A549 (cell line): ENCODE results near the gene NOTCH4. TPM values are rescaled to one million over a fixed set of nuclear protein-coding genes. Genes with fewer than 3 reads are reported as not detected.

Experiments
- ATAC-seq, 2 experiments: fragments of 200-7000 bp in 1 of 2; fragments of >200 bp in 1 of 2; cut with Nextera tagmentation in 1 of 2; cut with Tn5 transposase in 1 of 2; 3 replicates each; pipeline versions ENCODE4 v1.8.0 to v1.9.1; 2018 to 2020; ENCODE audit warnings: mild to moderate bottlenecking in 1 of 2, moderate library complexity in 1 of 2
- CTCF ChIA-PET: fragments of 300-600 bp; sonication (Branson Sonifier 250); formaldehyde crosslinking; extraction: SDS; loops from one replicate; lab custom pipeline; 2021; ENCODE audit warnings: antibody characterized with exemption, inconsistent platforms; lab: Yijun Ruan, JAX
- POLR2A ChIA-PET: fragments of 350-600 bp; formaldehyde crosslinking; extraction: SDS; loops from one replicate; lab custom pipeline; 2021; ENCODE audit warnings: antibody characterized with exemption, inconsistent platforms; lab: Yijun Ruan, JAX
- DNase-seq, 2 experiments: peaks; one replicate each; pipeline versions ENCODE4 v3.0.0 to v3.0.0-alpha.2; 2011 to 2016; ENCODE audit warnings: low read depth in 1 of 2, low spot score in 1 of 2
- FAIRE-seq: peaks from 2 replicates; lab custom pipeline; 2011; peaks lifted over from hg19 to GRCh38; lab: Jason Lieb, UNC
- H3K27ac ChIP-seq, 2 experiments: fragments of >200 bp; sonication (Bioruptor Twin); formaldehyde crosslinking; 3 replicates each; pipeline ENCODE4 v1.5.1; 2016 to 2017
- H3K4me1 ChIP-seq: fragments of >200 bp; sonication (Bioruptor Twin); formaldehyde crosslinking; 3 replicates; pipeline ENCODE4 v1.6.1; 2016
- H3K4me2 ChIP-seq: fragments of >200 bp; sonication (Bioruptor Twin); formaldehyde crosslinking; 3 replicates; pipeline ENCODE4 v1.6.1; 2016
- H3K4me3 ChIP-seq: fragments of >200 bp; sonication (Bioruptor Twin); formaldehyde crosslinking; 3 replicates; pipeline ENCODE4 v1.5.1; 2016
- H3K9me3 ChIP-seq: fragments of >200 bp; sonication (Bioruptor Twin); formaldehyde crosslinking; 3 replicates; pipeline ENCODE4 v1.6.1; 2016
- CHD4 ChIP-seq: fragments of 200-600 bp; sonication (generic); IDR thresholded peaks from 2 replicates; pipeline ENCODE4 v1.6.1; 2016; ENCODE audit warnings: antibody characterized with exemption, mild to moderate bottlenecking, borderline replicate concordance
- EHF ChIP-seq: fragments of 250-450 bp; sonication (Bioruptor Pico); IDR thresholded peaks from 2 replicates; pipeline ENCODE4 v1.5.0; 2020; ENCODE audit warnings: mild to moderate bottlenecking
- EP300 ChIP-seq, 2 experiments: fragments of >200 bp; sonication (Bioruptor Twin); formaldehyde crosslinking; IDR thresholded peaks; 2 replicates in 1 of 2; 3 replicates in 1 of 2; pipeline ENCODE4 v1.6.1; 2016 to 2017
- ESRRA ChIP-seq: fragments of 150-350 bp; IDR thresholded peaks from 2 replicates; pipeline ENCODE4 v1.6.1; 2014; ENCODE audit warnings: mild to moderate bottlenecking, low read length, borderline replicate concordance
- HDAC2 ChIP-seq: fragments of 200-600 bp; sonication (generic); IDR thresholded peaks from 2 replicates; pipeline ENCODE4 v1.6.1; 2016
- HOXB5 ChIP-seq: fragments of 250-450 bp; sonication (Bioruptor Pico); IDR thresholded peaks from 2 replicates; pipeline ENCODE4 v1.5.0; 2020; ENCODE audit warnings: mild to moderate bottlenecking, moderate library complexity
- KDM1A ChIP-seq: fragments of 200-600 bp; sonication (generic); IDR thresholded peaks from 2 replicates; pipeline ENCODE4 v1.6.1; 2016; ENCODE audit warnings: low read depth, mild to moderate bottlenecking
- KDM5A ChIP-seq: fragments of 200-600 bp; sonication (generic); IDR thresholded peaks from 2 replicates; pipeline ENCODE4 v1.6.1; 2016; ENCODE audit warnings: antibody characterized with exemption, mild to moderate bottlenecking
- MYC ChIP-seq: IDR thresholded peaks from 2 replicates; pipeline ENCODE4 v1.6.1; 2012; ENCODE audit warnings: mild to moderate bottlenecking, inconsistent platforms, low read length, improper control_type of control experiment, borderline replicate concordance
- RARB ChIP-seq: fragments of 250-450 bp; sonication (Bioruptor Pico); IDR thresholded peaks from 2 replicates; pipeline ENCODE4 v1.8.0; 2021; ENCODE audit warnings: mild to moderate bottlenecking, moderate library complexity
- RNF2 ChIP-seq: fragments of 200-600 bp; sonication (generic); IDR thresholded peaks from 2 replicates; pipeline ENCODE4 v1.6.1; 2016; ENCODE audit warnings: low read depth, mild to moderate bottlenecking, antibody characterized with exemption, moderate library complexity, borderline replicate concordance
- ZSCAN20 ChIP-seq: fragments of 250-450 bp; sonication (Bioruptor Pico); IDR thresholded peaks from 2 replicates; pipeline ENCODE4 v1.8.0; 2022; ENCODE audit warnings: mild to moderate bottlenecking, moderate library complexity
- WGBS: methylation state at CpG from one replicate; pipeline ENCODE4 v1.1.6; 2017; ENCODE audit errors: missing lambda C conversion rate; 5-methylcytosine and 5-hydroxymethylcytosine counted together
- polyA plus RNA-seq, 4 experiments: library from polyadenylated mRNA; depleted of rRNA in 3 of 4; stranded (reverse); fragments of >200 nt; fragmentation: RNase III in 1 of 4; extraction: RNeasy Plus Mini Kit Qiagen cat#74134 plus additional on column Dnase treatment in 1 of 4; gene quantifications; 2 replicates in 3 of 4; 3 replicates in 1 of 4; pipeline ENCODE4 v1.2.3, GENCODE V29; 2011 to 2017
- small RNA-seq, 6 experiments: library from RNA; depleted of rRNA; stranded (forward); fragments of <200 nt; gene quantifications; one replicate each; pipeline ENCODE3, GENCODE V24; 2012
- TF ChIP-seq, protein P1 (sequence below): fragments of >200 bp; sonication (Bioruptor Twin); formaldehyde crosslinking; IDR thresholded peaks from 2 replicates; pipeline ENCODE4 v1.6.1; 2016
- TF ChIP-seq, protein P2 (sequence below): fragments of 250-450 bp; sonication (Bioruptor Pico); IDR thresholded peaks from 2 replicates; pipeline ENCODE4 v1.5.0; 2020; ENCODE audit warnings: low read depth, mild to moderate bottlenecking, moderate library complexity

NOTCH4 gene
- polyA plus RNA-seq, 2 of the 4 experiments (the other 2 are of a cell fraction), result 0.32 to 0.70 TPM

DNA sequence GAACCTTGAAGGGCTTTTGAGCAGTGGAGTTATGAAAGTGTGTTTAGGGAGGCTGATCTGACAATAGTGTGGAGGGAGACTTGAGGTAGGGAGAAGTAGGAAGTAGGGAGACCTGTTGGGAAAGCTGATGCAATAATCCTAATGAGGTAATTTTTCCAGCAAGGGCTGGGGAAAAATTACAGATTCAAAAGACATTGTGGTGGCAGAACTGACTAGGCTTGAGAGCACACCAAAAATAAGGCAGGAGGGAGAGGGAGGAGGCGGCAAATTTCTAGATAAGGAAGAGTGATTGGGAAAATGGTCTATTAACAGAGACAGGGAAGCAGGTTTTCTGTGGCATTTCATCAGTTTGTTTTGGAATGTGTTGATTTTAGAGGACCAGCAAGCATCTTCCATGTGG lies 77.6 kb downstream of the NOTCH4 start:
- ATAC-seq (no peak), FAIRE-seq (no peak), DNase-seq (no peak)
- WGBS, result 96% methylated on average over 1 of the region's 1 CpG
- CTCF ChIA-PET, result interaction anchor here (4.2 kb wide), 1 partner anchor 28 kb away, joined by 15 read pairs; no protein-coding TSS in a partner anchor
- H3K4me3 ChIP-seq, result no peak overlapping the region
- no peaks in the 10 kb centered on the region for H3K9me3 ChIP-seq
- H3K27ac ChIP-seq, result peak overlapping the region; percentile 55 to 65; a peak in 4 of 6 replicates
- peak overlapping the region; percentile 16; the same call in 2 of the 3 replicates for H3K4me2 ChIP-seq
- TF ChIP-seq, protein P1, sequence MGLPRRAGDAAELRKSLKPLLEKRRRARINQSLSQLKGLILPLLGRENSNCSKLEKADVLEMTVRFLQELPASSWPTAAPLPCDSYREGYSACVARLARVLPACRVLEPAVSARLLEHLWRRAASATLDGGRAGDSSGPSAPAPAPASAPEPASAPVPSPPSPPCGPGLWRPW, result no peak
- TF ChIP-seq CHD4, result no peak
- TF ChIP-seq RARB (CRISPR knock-in tag), result no peak
- no peak for TF ChIP-seq RNF2
- no peak for TF ChIP-seq EHF (CRISPR knock-in tag)
- TF ChIP-seq, protein P2, sequence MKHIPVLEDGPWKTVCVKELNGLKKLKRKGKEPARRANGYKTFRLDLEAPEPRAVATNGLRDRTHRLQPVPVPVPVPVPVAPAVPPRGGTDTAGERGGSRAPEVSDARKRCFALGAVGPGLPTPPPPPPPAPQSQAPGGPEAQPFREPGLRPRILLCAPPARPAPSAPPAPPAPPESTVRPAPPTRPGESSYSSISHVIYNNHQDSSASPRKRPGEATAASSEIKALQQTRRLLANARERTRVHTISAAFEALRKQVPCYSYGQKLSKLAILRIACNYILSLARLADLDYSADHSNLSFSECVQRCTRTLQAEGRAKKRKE (CRISPR knock-in tag), result no peak
- TF ChIP-seq MYC, result no peak
- no peak for TF ChIP-seq ZSCAN20 (CRISPR knock-in tag)
- no peak for TF ChIP-seq HOXB5 (CRISPR knock-in tag)
- no peak for TF ChIP-seq KDM1A
- TF ChIP-seq KDM5A, result no peak
- TF ChIP-seq ESRRA, result no peak
- TF ChIP-seq HDAC2, result no peak
- no peak for TF ChIP-seq EP300 (IDR thresholded peaks at IDR 0.05)
- peaks cover 8% of the 10 kb centered on the region; the same call in 2 of the 3 replicates for H3K4me1 ChIP-seq
- POLR2A ChIA-PET, result no interaction called here

Small RNAs within 50 kb of the gene (small RNA-seq; reads per million reads assigned to genes)
- 0 reads per million in 6 experiments for gene AL662884.1
- gene MIR6833, result 0 reads per million in 6 experiments

Other genes with a start within 250 kb of the NOTCH4 start
- gene C4A, start 242.0 kb downstream of the NOTCH4 start, polyA plus RNA-seq (2011; rRNA removed), result 1.6 and 1.8 TPM in 2 replicates
- 1.3 to 1.4 TPM (median 1.4 TPM) in 3 replicates for gene C4A, start 242.0 kb downstream of the NOTCH4 start, polyA plus RNA-seq (2017; fragmentation: RNase III; extraction: RNeasy Plus Mini Kit Qiagen cat#74134 plus additional on column Dnase treatment)
- gene C4B, start 209.3 kb downstream of the NOTCH4 start, polyA plus RNA-seq (2011; rRNA removed), result 1.2 and 1.3 TPM in 2 replicates
- gene C4B, start 209.3 kb downstream of the NOTCH4 start, polyA plus RNA-seq (2017; fragmentation: RNase III; extraction: RNeasy Plus Mini Kit Qiagen cat#74134 plus additional on column Dnase treatment), result 1.0 to 1.3 TPM (median 1.3 TPM) in 3 replicates
- not detected in 2 replicates for gene CYP21A2, start 185.7 kb downstream of the NOTCH4 start, polyA plus RNA-seq (2011; rRNA removed)
- gene CYP21A2, start 185.7 kb downstream of the NOTCH4 start, polyA plus RNA-seq (2017; fragmentation: RNase III; extraction: RNeasy Plus Mini Kit Qiagen cat#74134 plus additional on column Dnase treatment), result not detected in 3 replicates
- gene TNXB, start 114.7 kb downstream of the NOTCH4 start, polyA plus RNA-seq (2011; rRNA removed), result 0.80 and 1.3 TPM in 2 replicates
- 0.51 to 1.7 TPM (median 0.64 TPM) in 3 replicates for gene TNXB, start 114.7 kb downstream of the NOTCH4 start, polyA plus RNA-seq (2017; fragmentation: RNase III; extraction: RNeasy Plus Mini Kit Qiagen cat#74134 plus additional on column Dnase treatment)
- gene ATF6B, start 95.8 kb downstream of the NOTCH4 start, polyA plus RNA-seq (2011; rRNA removed), result 19.3 and 41.2 TPM in 2 replicates
- gene ATF6B, start 95.8 kb downstream of the NOTCH4 start, polyA plus RNA-seq (2017; fragmentation: RNase III; extraction: RNeasy Plus Mini Kit Qiagen cat#74134 plus additional on column Dnase treatment), result 23.1 to 33.8 TPM (median 29.0 TPM) in 3 replicates
- 3.5 and 3.8 TPM in 2 replicates for gene FKBPL, start 93.8 kb downstream of the NOTCH4 start, polyA plus RNA-seq (2011; rRNA removed)
- gene FKBPL, start 93.8 kb downstream of the NOTCH4 start, polyA plus RNA-seq (2017; fragmentation: RNase III; extraction: RNeasy Plus Mini Kit Qiagen cat#74134 plus additional on column Dnase treatment), result 7.0 to 7.5 TPM (median 7.2 TPM) in 3 replicates
- gene PRRT1, start 72.1 kb downstream of the NOTCH4 start, polyA plus RNA-seq (2011; rRNA removed), result 0.19 and 0.40 TPM in 2 replicates
- 0.52 to 1.0 TPM (median 0.63 TPM) in 3 replicates for gene PRRT1, start 72.1 kb downstream of the NOTCH4 start, polyA plus RNA-seq (2017; fragmentation: RNase III; extraction: RNeasy Plus Mini Kit Qiagen cat#74134 plus additional on column Dnase treatment)
- gene PPT2, start 69.9 kb downstream of the NOTCH4 start, polyA plus RNA-seq (2011; rRNA removed), result 11.7 and 18.2 TPM in 2 replicates
- 7.7 to 9.3 TPM (median 9.2 TPM) in 3 replicates for gene PPT2, start 69.9 kb downstream of the NOTCH4 start, polyA plus RNA-seq (2017; fragmentation: RNase III; extraction: RNeasy Plus Mini Kit Qiagen cat#74134 plus additional on column Dnase treatment)
- 1.6 and 2.0 TPM in 2 replicates for gene EGFL8, start 59.5 kb downstream of the NOTCH4 start, polyA plus RNA-seq (2011; rRNA removed)
- 2.8 to 3.1 TPM (median 2.9 TPM) in 3 replicates for gene EGFL8, start 59.5 kb downstream of the NOTCH4 start, polyA plus RNA-seq (2017; fragmentation: RNase III; extraction: RNeasy Plus Mini Kit Qiagen cat#74134 plus additional on column Dnase treatment)
- 40.6 and 50.0 TPM in 2 replicates for gene AGPAT1, start 48.0 kb downstream of the NOTCH4 start, polyA plus RNA-seq (2011; rRNA removed)
- gene AGPAT1, start 48.0 kb downstream of the NOTCH4 start, polyA plus RNA-seq (2017; fragmentation: RNase III; extraction: RNeasy Plus Mini Kit Qiagen cat#74134 plus additional on column Dnase treatment), result 28.7 to 30.0 TPM (median 29.4 TPM) in 3 replicates
- 49.1 and 54.1 TPM in 2 replicates for gene RNF5, start 45.7 kb downstream of the NOTCH4 start, polyA plus RNA-seq (2011; rRNA removed)
- 46.2 to 64.1 TPM (median 62.7 TPM) in 3 replicates for gene RNF5, start 45.7 kb downstream of the NOTCH4 start, polyA plus RNA-seq (2017; fragmentation: RNase III; extraction: RNeasy Plus Mini Kit Qiagen cat#74134 plus additional on column Dnase treatment)
- gene AGER, start 39.8 kb downstream of the NOTCH4 start, polyA plus RNA-seq (2011; rRNA removed), result 1.4 and 1.6 TPM in 2 replicates
- gene AGER, start 39.8 kb downstream of the NOTCH4 start, polyA plus RNA-seq (2017; fragmentation: RNase III; extraction: RNeasy Plus Mini Kit Qiagen cat#74134 plus additional on column Dnase treatment), result 1.4 to 2.4 TPM (median 2.1 TPM) in 3 replicates
- 27.0 and 27.4 TPM in 2 replicates for gene PBX2, start 33.9 kb downstream of the NOTCH4 start, polyA plus RNA-seq (2011; rRNA removed)
- gene PBX2, start 33.9 kb downstream of the NOTCH4 start, polyA plus RNA-seq (2017; fragmentation: RNase III; extraction: RNeasy Plus Mini Kit Qiagen cat#74134 plus additional on column Dnase treatment), result 24.8 to 32.5 TPM (median 30.8 TPM) in 3 replicates
- gene GPSM3, start 31.4 kb downstream of the NOTCH4 start, polyA plus RNA-seq (2011; rRNA removed), result 0.15 and 0.36 TPM in 2 replicates
- 0.19 to 0.30 TPM (median 0.22 TPM) in 3 replicates for gene GPSM3, start 31.4 kb downstream of the NOTCH4 start, polyA plus RNA-seq (2017; fragmentation: RNase III; extraction: RNeasy Plus Mini Kit Qiagen cat#74134 plus additional on column Dnase treatment)
- gene TSBP1, start 147.8 kb upstream of the NOTCH4 start, polyA plus RNA-seq (2011; rRNA removed), result not detected in 2 replicates
- not detected in 3 replicates for gene TSBP1, start 147.8 kb upstream of the NOTCH4 start, polyA plus RNA-seq (2017; fragmentation: RNase III; extraction: RNeasy Plus Mini Kit Qiagen cat#74134 plus additional on column Dnase treatment)
- not detected in 2 replicates for gene BTNL2, start 183.1 kb upstream of the NOTCH4 start, polyA plus RNA-seq (2011; rRNA removed)
- gene BTNL2, start 183.1 kb upstream of the NOTCH4 start, polyA plus RNA-seq (2017; fragmentation: RNase III; extraction: RNeasy Plus Mini Kit Qiagen cat#74134 plus additional on column Dnase treatment), result not detected in 3 replicates
- gene HLA-DRA, start 215.8 kb upstream of the NOTCH4 start, polyA plus RNA-seq (2011; rRNA removed), result not detected in 2 replicates
- gene HLA-DRA, start 215.8 kb upstream of the NOTCH4 start, polyA plus RNA-seq (2017; fragmentation: RNase III; extraction: RNeasy Plus Mini Kit Qiagen cat#74134 plus additional on column Dnase treatment), result not detected in 3 replicates